ENCODE results near the gene SMPD2.

Gene SMPD2

GRCh38 chr6:109486068-109486467 lies 45.5 kb downstream of the SMPD2 start:
- DNase-seq = peak in 1 of 5 experiments; percentile 39

DNA sequence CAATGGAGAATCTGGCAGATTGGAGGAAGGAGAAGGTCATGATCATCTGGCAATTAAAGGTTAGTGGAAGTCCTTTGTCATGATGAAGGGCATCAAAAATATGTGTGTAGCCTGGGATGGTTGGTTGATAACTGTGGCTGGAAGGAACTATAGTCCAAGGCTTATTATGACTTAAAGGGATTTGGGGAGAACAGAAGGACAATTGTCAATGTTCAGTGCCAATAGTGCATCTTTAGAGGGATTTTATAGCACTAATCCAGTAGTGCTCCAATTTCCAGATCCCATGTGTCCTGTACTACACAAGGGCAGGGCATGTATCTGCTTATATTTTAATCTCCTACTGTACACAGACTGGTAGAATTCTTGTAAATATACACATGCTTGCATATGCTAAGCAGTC lies 47.5 kb downstream of the SMPD2 start:
- no peak for DNase-seq

- peak in 1 of 5 experiments; percentile 52 for DNase-seq
Measured at GRCh38 chr6:109490713-109491112, 50.2 kb downstream of the SMPD2 start.

- peak in 2 of 5 experiments; percentile 8 to 99 for DNase-seq
Measured at GRCh38 chr6:109491207-109491938, 50.8 kb downstream of the SMPD2 start.

Data from T-helper 2 cell (primary cell).